HG02970 (cell line): ENCODE measurements around the gene KLKB1.
"Not testable (repeated sequence)": the region's sequence is repeated elsewhere in the genome, so short reads cannot be mapped to it uniquely, and the experiment has no call there.

Source experiments
- ATAC-seq: cut with Tn5 transposase; IDR thresholded peaks from one replicate; pipeline ENCODE4 v1.9.1; 2021; ENCODE audit warnings: mild to moderate bottlenecking, moderate library complexity, moderate number of reproducible peaks; ENCODE audit not compliant: unreplicated experiment, low FRiP score

KLKB1 gene

GRCh38 chr4:186226521-186227189, 652 bp upstream of the KLKB1 start:
- no peak for ATAC-seq

GRCh38 chr4:186227744-186228513, 622 bp downstream of the KLKB1 start:
- ATAC-seq: no peak

GRCh38 chr4:186228514-186228894, 1.2 kb downstream of the KLKB1 start:
- no peak for ATAC-seq

GRCh38 chr4:186234367-186234766, 7.1 kb downstream of the KLKB1 start:
- no peak for ATAC-seq

- ATAC-seq: no peak
These were observed 8.8 kb downstream of the KLKB1 start for GRCh38 chr4:186236126-186236525.

- no peak for ATAC-seq
These were observed 13.1 kb downstream of the KLKB1 start for GRCh38 chr4:186240452-186240847.

GRCh38 chr4:186240848-186241491, 13.7 kb downstream of the KLKB1 start:
- no peak for ATAC-seq

GRCh38 chr4:186241616-186242015, 14.3 kb downstream of the KLKB1 start:
- no peak for ATAC-seq

- ATAC-seq: not testable (repeated sequence)
These were observed 14.7 kb downstream of the KLKB1 start for GRCh38 chr4:186242031-186242430.

- ATAC-seq: no peak
These were observed 16.0 kb downstream of the KLKB1 start for GRCh38 chr4:186243331-186243730.

- ATAC-seq: no peak
These were observed 17.5 kb downstream of the KLKB1 start for GRCh38 chr4:186244835-186245234.

GRCh38 chr4:186247062-186247752, 19.9 kb downstream of the KLKB1 start:
- not testable (repeated sequence) for ATAC-seq

- ATAC-seq: no peak
These were observed 21.3 kb downstream of the KLKB1 start for GRCh38 chr4:186248643-186249042.

- no peak for ATAC-seq
These were observed 22.8 kb downstream of the KLKB1 start for GRCh38 chr4:186249785-186250754.

- ATAC-seq: no peak
These were observed 23.5 kb downstream of the KLKB1 start for GRCh38 chr4:186250760-186251159.

GRCh38 chr4:186255122-186255521, 27.8 kb downstream of the KLKB1 start:
- ATAC-seq: no peak

- ATAC-seq: no peak
These were observed 31.0 kb downstream of the KLKB1 start for GRCh38 chr4:186258216-186258811.

GRCh38 chr4:186260117-186260503, 32.8 kb downstream of the KLKB1 start:
- ATAC-seq: no peak
